SU-DHL-6 (cell line): ENCODE data around the gene FBXL15.

Experiments used
- H2AFZ ChIP-seq: fragments of 200-600 bp; sonication (generic); 2 replicates; pipeline ENCODE4 v1.6.1; 2014; ENCODE audit warnings: low read depth, mild to moderate bottlenecking, moderate library complexity, mixed read lengths, antibody characterized with exemption, low read length; ENCODE audit not compliant: severe bottlenecking
- H3F3A ChIP-seq: fragments of 200-600 bp; shearing (Covaris generic); 2 replicates; pipeline ENCODE4 v1.6.0; 2016; ENCODE audit warnings: antibody characterized with exemption, mild to moderate bottlenecking; ENCODE audit not compliant: insufficient read depth
- H3K27ac ChIP-seq: fragments of 200-600 bp; sonication (generic); 2 replicates; pipeline ENCODE4 v1.5.1; 2016; ENCODE audit warnings: low read depth, mild to moderate bottlenecking, low read length, moderate library complexity, mixed read lengths
- H3K27me3 ChIP-seq: fragments of 200-600 bp; sonication (generic), shearing (Covaris generic); 2 replicates; pipeline ENCODE4 v1.6.0; 2014; ENCODE audit warnings: mild to moderate bottlenecking, low read length
- H3K36me3 ChIP-seq: fragments of 200-600 bp; sonication (generic); 2 replicates; pipeline ENCODE4 v1.6.1; 2014; ENCODE audit warnings: mild to moderate bottlenecking, low read length, mixed read lengths
- H3K4me2 ChIP-seq: fragments of 300-600, 200-600 bp; shearing (Covaris generic), sonication (generic); 2 replicates; pipeline ENCODE4 v1.6.0; 2014; ENCODE audit warnings: low read length, low read depth, mild to moderate bottlenecking; ENCODE audit not compliant: poor library complexity, severe bottlenecking
- H3K4me3 ChIP-seq: fragments of 200-600 bp; sonication (generic); 2 replicates; pipeline ENCODE4 v1.5.1; 2014; ENCODE audit warnings: antibody characterized with exemption, low read length, mild to moderate bottlenecking, mixed read lengths; ENCODE audit not compliant: insufficient read depth, poor library complexity, severe bottlenecking
- H3K79me2 ChIP-seq: fragments of 200-600 bp; sonication (generic); 2 replicates; pipeline ENCODE4 v1.6.1; 2014; ENCODE audit warnings: mild to moderate bottlenecking, low read length, moderate library complexity; ENCODE audit not compliant: insufficient read depth
- H3K9ac ChIP-seq: fragments of 200-600 bp; sonication (generic); 2 replicates; pipeline ENCODE4 v1.7.0; 2014; ENCODE audit warnings: mild to moderate bottlenecking, low read length
- H3K9me2 ChIP-seq: fragments of 200-600 bp; sonication (generic); replicated peaks from 2 replicates; pipeline ENCODE4 v1.6.1; 2014; ENCODE audit warnings: low read length; ENCODE audit not compliant: insufficient read depth
- H3K9me3 ChIP-seq: fragments of 200-600 bp; sonication (generic); 2 replicates; pipeline ENCODE4 v1.6.1; 2014; ENCODE audit warnings: low read length, mixed read lengths; ENCODE audit not compliant: insufficient read depth
- H4K20me1 ChIP-seq: fragments of 200-600 bp; sonication (generic); 2 replicates; pipeline ENCODE4 v1.6.1; 2014; ENCODE audit warnings: low read depth, mild to moderate bottlenecking, antibody characterized with exemption, low read length, moderate library complexity, mixed read lengths
- CTCF ChIP-seq: fragments of 200-600 bp; sonication (generic); IDR thresholded peaks from one replicate; pipeline ENCODE4 v1.5.1; 2017; ENCODE audit warnings: antibody characterized with exemption, mild to moderate bottlenecking, low read length, moderate library complexity; ENCODE audit not compliant: insufficient read depth, poor library complexity, severe bottlenecking
- EZH2phosphoT487 ChIP-seq: fragments of 200-600 bp; sonication (generic), shearing (Covaris generic); conservative IDR thresholded peaks from 2 replicates; pipeline ENCODE4 v1.6.1; 2018; ENCODE audit warnings: mild to moderate bottlenecking, antibody characterized with exemption, low read length, moderate library complexity, mixed read lengths

Gene FBXL15

GRCh38 chr10:102393411-102394078 lies 27.1 kb upstream of the FBXL15 start:
- no peaks in the 10 kb centered on the region for H3K27me3 ChIP-seq
- H3K79me2 ChIP-seq, result peaks cover 8% of the 10 kb centered on the region; the same call in 1 of the 2 replicates
- no peaks in the 10 kb centered on the region for H3K9me3 ChIP-seq
- TF ChIP-seq EZH2phosphoT487, result no peak
- peak; percentile 94 for TF ChIP-seq CTCF
- peak overlapping the region; percentile 91 for H3K9ac ChIP-seq
- H3K36me3 ChIP-seq, result no peaks in the 10 kb centered on the region
- peak overlapping the region; percentile 78 for H3K4me2 ChIP-seq
- H4K20me1 ChIP-seq, result no peaks in the 10 kb centered on the region
- peak overlapping the region; percentile 38 for H2AFZ ChIP-seq
- H3F3A ChIP-seq, result peaks cover 18% of the 10 kb centered on the region; the same call in 1 of the 2 replicates
- H3K9me2 ChIP-seq, result no peaks in the 10 kb centered on the region
- peak overlapping the region; percentile 96 for H3K27ac ChIP-seq
- H3K4me3 ChIP-seq, result peak overlapping the region; percentile 97

- Histone ChIP-seq H3K27ac (peak overlapping the region; percentile 96), H3K4me2 (peak overlapping the region; percentile 78), H3K9me3 (no peaks in the 10 kb centered on the region), H2AFZ (peak overlapping the region; percentile 38), H3K36me3 (no peaks in the 10 kb centered on the region), H3K9ac (peak overlapping the region; percentile 91), H3K4me3 (peak overlapping the region; percentile 97), H3F3A (peaks cover 18% of the 10 kb centered on the region; the same call in 1 of the 2 replicates), H3K27me3 (no peaks in the 10 kb centered on the region), H4K20me1 (no peaks in the 10 kb centered on the region), H3K79me2 (peaks cover 8% of the 10 kb centered on the region; the same call in 1 of the 2 replicates), H3K9me2 (no peaks in the 10 kb centered on the region)
- TF ChIP-seq EZH2phosphoT487, result no peak
- TF ChIP-seq CTCF, result no peak
Observed at GRCh38 chr10:102394079-102394800, 26.4 kb upstream of the FBXL15 start.

DNA sequence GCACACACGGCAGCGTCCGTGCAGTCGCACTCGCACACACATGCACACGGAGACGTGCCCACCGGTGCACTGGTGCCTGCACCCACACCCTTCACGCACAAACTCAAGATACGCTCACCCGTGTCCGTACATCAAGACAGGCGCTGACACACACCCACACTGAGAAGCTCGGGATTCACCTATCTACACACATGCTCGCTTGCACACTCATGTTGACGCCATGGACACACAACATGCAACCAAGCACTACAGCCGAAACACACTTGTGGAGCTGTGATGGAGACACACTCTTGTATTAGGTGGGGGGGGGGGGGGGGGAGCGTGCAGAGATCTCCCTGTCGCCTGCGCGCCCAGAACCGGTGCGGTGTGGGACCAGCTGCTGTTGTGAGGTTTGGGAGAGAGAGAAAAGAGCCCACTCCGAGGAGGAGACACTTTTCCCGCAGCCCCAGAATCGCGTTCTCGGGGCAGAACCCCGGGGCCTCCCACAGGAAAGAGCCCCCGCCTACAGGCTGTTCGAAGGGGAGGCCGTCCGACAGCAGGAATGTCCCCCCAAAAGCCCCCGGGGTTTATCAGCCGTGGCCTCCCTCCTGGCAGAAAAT lies 25.7 kb upstream of the FBXL15 start:
- no peak for TF ChIP-seq CTCF
- no peak for TF ChIP-seq EZH2phosphoT487
- peak overlapping the region; percentile 91 for H3K9ac ChIP-seq
- peak overlapping the region; percentile 23 for H2AFZ ChIP-seq
- H3K4me2 ChIP-seq, result peak overlapping the region; percentile 78
- no peaks in the 10 kb centered on the region for H3K9me2 ChIP-seq
- H3K36me3 ChIP-seq, result no peaks in the 10 kb centered on the region
- peaks cover 18% of the 10 kb centered on the region; the same call in 1 of the 2 replicates for H3F3A ChIP-seq
- no peaks in the 10 kb centered on the region for H3K9me3 ChIP-seq
- peak overlapping the region; percentile 96 for H3K27ac ChIP-seq
- H3K27me3 ChIP-seq, result no peaks in the 10 kb centered on the region
- no peaks in the 10 kb centered on the region for H4K20me1 ChIP-seq
- peak overlapping the region; percentile 97 for H3K4me3 ChIP-seq
- H3K79me2 ChIP-seq, result peaks cover 8% of the 10 kb centered on the region; the same call in 1 of the 2 replicates
